HAP-1 (cell line): ENCODE results near the gene CD160.
"Not testable (repeated sequence)": the region's sequence is repeated elsewhere in the genome, so short reads cannot be mapped to it uniquely, and the experiment has no call there.

Experiments used
- DNase-seq, 2 experiments: peaks; one replicate each; pipeline ENCODE4 v3.0.0-alpha.2; 2016 to 2020; ENCODE audit warnings: low spot score in 2 of 2
- H3K27me3 ChIP-seq: fragments of 250-450 bp; sonication (Bioruptor Pico); 2 replicates; pipeline ENCODE4 v1.5.1; 2020; ENCODE audit warnings: low read depth, mild to moderate bottlenecking, moderate library complexity
- H3K36me3 ChIP-seq: fragments of 250-450 bp; sonication (Bioruptor Pico); replicated peaks from 2 replicates; pipeline ENCODE4 v1.5.1; 2020; ENCODE audit warnings: mild to moderate bottlenecking
- H3K4me1 ChIP-seq: fragments of 250-450 bp; sonication (Bioruptor Pico); 2 replicates; pipeline ENCODE4 v1.5.1; 2020; ENCODE audit warnings: mild to moderate bottlenecking
- H3K4me3 ChIP-seq: fragments of 250-450 bp; sonication (Bioruptor Pico); 2 replicates; pipeline ENCODE4 v1.5.1; 2020; ENCODE audit warnings: mild to moderate bottlenecking, moderate library complexity
- H3K9me3 ChIP-seq: fragments of 250-450 bp; sonication (Bioruptor Pico); 2 replicates; pipeline ENCODE4 v1.5.1; 2020; ENCODE audit warnings: mild to moderate bottlenecking, moderate library complexity
- in situ Hi-C: fragments of 300-500 bp; cut with MboI; formaldehyde crosslinking; loops from 3 replicates; pipeline ENCODE4 v1.14.3; 2020; ENCODE audit warnings: low sequenced_read_pairs, inconsistent platforms, mixed read lengths

Gene CD160

DNA sequence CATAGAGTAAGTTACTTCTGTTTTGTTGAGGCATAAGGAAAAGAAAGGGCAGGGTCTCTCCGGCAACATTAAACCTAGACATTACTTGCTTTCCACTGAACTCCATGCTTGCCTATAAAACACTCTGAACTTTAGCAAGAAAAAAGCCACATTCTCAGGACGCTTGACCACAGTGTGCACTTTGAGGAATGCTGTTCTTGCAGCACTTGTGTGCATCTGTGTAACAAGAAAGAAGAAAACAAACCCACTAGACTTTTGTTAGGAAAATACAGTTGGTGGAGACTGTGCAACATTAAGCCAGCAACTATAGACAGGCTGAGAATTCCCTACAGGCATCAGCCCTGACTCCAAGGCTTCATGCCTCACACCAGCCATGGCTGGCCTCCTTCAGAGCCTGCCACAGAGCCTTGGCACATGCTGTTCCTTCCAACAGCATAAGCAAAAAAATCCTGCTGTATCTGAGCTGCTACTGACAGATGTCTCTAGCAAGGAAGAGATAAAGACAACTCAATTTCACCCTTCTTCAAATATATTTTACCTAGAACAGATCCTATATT lies 17.9 kb upstream of the CD160 start:
- Histone ChIP-seq H3K36me3 (no peaks in the 10 kb centered on the region), H3K4me1 (no peaks in the 10 kb centered on the region), H3K4me3 (no peak overlapping the region), H3K27me3 (no peaks in the 10 kb centered on the region), H3K9me3 (no peaks in the 10 kb centered on the region)
- no peak for DNase-seq
- in situ Hi-C loops = no loop called here

DNA sequence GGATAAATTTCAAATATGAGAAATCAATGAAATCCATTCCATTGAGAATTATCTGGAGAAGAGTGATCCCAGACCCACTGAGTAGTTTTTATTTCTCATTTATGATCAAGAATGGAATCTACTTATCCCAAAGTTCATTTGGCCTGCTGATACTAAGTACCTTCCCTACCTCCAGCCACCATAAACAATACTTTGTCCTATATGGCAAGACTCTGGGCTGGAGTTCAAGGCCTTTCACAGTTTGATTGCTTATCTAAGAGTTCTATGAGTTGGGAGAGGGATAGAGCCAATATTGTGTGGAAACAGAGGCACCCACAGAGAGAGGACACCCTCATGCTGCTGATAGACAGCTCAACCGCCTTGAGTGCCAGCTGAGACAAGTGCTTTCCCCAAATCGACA lies 17.2 kb upstream of the CD160 start:
- Histone ChIP-seq H3K4me3 (no peak overlapping the region), H3K4me1 (no peaks in the 10 kb centered on the region), H3K9me3 (no peaks in the 10 kb centered on the region), H3K27me3 (no peaks in the 10 kb centered on the region), H3K36me3 (no peaks in the 10 kb centered on the region)
- in situ Hi-C loops = no loop called here
- no peak for DNase-seq

GRCh38 chr1:145702826-145703225 lies 16.5 kb upstream of the CD160 start:
- Histone ChIP-seq H3K9me3 (no peaks in the 10 kb centered on the region), H3K4me1 (no peaks in the 10 kb centered on the region), H3K27me3 (no peaks in the 10 kb centered on the region), H3K36me3 (no peaks in the 10 kb centered on the region), H3K4me3 (no peak overlapping the region)
- DNase-seq = no peak
- in situ Hi-C loops = no loop called here

DNA sequence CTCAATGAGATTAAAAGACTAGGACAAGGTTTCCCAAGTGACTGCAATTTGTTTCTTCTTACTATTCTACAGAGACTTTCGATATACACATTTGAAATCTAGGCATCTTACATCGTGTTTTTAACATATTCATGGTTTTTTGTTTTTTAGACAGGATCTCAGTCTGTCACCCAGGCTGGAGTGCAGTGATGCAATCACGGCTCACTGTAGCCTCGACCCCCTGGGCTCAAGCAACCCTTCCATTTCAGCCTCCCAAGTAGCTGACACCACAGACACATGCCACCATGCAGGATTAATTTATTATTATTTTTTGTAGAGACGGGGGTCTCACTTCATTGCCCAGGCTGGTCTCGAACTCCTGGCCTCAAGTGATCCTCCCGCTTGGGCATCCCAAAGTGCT lies 13.7 kb upstream of the CD160 start:
- no peak for DNase-seq
- no peaks in the 10 kb centered on the region for H3K4me1 ChIP-seq
- no peaks in the 10 kb centered on the region for H3K36me3 ChIP-seq
- in situ Hi-C loops = no loop called here
- H3K9me3 ChIP-seq = no peaks in the 10 kb centered on the region
- H3K4me3 ChIP-seq = no peak overlapping the region
- H3K27me3 ChIP-seq = no peaks in the 10 kb centered on the region

- Histone ChIP-seq H3K4me1 (no peaks in the 10 kb centered on the region), H3K9me3 (no peaks in the 10 kb centered on the region), H3K4me3 (no peak overlapping the region), H3K36me3 (no peaks in the 10 kb centered on the region), H3K27me3 (no peaks in the 10 kb centered on the region)
- DNase-seq = no peak
- in situ Hi-C loops = no loop called here
These were observed 13.1 kb upstream of the CD160 start for GRCh38 chr1:145706086-145706664.

- no peak for DNase-seq
- Histone ChIP-seq H3K4me1 (no peaks in the 10 kb centered on the region), H3K9me3 (no peaks in the 10 kb centered on the region), H3K4me3 (no peak within 1 kb of the TSS), H3K27me3 (no peaks in the 10 kb centered on the region), H3K36me3 (no peaks in the 10 kb centered on the region)
- in situ Hi-C loops = no loop called here
These were observed 12.0 kb upstream of the CD160 start, which contains the start of gene PDZK1 for GRCh38 chr1:145707183-145707867. TSS of gene PDZK1 (minus strand) at chr1:145707368. CDS start at chr1:145688021, 19,347 bp downstream.

- no peaks in the 10 kb centered on the region for H3K4me1 ChIP-seq
- DNase-seq = no peak
- in situ Hi-C loops = no loop called here
- H3K4me3 ChIP-seq = no peak overlapping the region
- H3K27me3 ChIP-seq = no peaks in the 10 kb centered on the region
- no peaks in the 10 kb centered on the region for H3K36me3 ChIP-seq
- H3K9me3 ChIP-seq = no peaks in the 10 kb centered on the region
These were observed 11.2 kb upstream of the CD160 start for GRCh38 chr1:145708063-145708462.

DNA sequence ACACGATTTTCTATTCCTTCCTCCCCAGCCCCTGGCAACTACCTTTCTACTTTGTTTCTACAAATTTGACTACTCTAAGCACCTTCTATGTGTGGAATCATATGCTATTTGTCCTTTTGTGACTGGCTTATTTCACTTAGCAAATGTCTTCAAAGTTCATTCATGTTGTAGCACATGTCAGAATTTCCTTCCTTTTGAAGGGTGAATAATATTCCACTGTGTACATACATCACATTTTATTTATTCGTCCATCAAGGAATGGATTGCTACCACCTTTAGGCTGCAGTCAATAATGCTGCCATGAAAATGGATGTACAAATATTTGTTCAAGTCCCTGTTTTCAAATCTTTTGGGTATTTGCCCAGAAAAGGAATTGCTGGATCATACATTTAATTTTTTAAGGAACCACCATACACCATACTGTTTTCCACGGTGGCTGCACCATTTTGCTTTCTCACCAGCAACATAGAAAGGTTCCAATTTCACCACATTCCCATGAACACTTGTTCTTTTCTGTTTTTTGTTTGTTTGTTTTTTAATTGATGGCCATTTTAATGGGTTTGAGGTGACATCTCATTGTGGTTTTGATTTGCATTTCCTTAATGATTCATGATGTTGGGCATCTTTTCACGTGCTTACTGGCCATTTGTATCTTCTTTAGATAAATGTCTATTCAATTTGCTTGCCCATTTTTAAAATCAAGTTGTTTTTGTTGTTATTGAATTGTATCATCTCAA lies 8.8 kb upstream of the CD160 start:
- in situ Hi-C loops = no loop called here
- H3K4me3 ChIP-seq = no peak overlapping the region
- no peaks in the 10 kb centered on the region for H3K4me1 ChIP-seq
- H3K36me3 ChIP-seq = no peaks in the 10 kb centered on the region
- no peaks in the 10 kb centered on the region for H3K9me3 ChIP-seq
- no peak for DNase-seq
- no peaks in the 10 kb centered on the region for H3K27me3 ChIP-seq

DNA sequence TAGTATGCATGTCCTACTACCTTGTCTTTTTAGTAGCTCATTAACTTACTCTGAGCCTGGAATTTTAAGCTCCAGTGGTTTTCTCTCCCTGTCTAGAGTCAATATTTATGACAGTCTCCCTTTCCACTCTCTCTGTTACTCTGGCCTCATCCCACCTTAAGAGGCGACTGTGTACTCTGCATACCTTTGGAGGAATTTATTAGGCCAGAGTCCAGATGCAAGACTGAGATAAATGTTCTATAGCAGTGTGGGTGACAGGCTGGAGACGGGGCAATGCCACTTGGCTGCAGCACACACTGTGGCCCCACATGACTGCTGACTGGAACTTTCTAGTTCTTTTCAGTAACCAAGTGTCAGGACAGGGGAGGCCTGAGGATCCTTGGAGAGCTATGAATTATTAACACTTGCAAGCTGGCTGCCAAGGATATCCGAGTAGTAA lies 8.1 kb upstream of the CD160 start:
- no peak for DNase-seq
- H3K36me3 ChIP-seq = no peaks in the 10 kb centered on the region
- in situ Hi-C loops = no loop called here
- H3K4me3 ChIP-seq = no peak overlapping the region
- H3K27me3 ChIP-seq = no peaks in the 10 kb centered on the region
- H3K9me3 ChIP-seq = no peaks in the 10 kb centered on the region
- H3K4me1 ChIP-seq = no peaks in the 10 kb centered on the region

GRCh38 chr1:145714524-145715111 lies 4.7 kb upstream of the CD160 start:
- Histone ChIP-seq H3K4me3 (no peak overlapping the region), H3K27me3 (no peaks in the 10 kb centered on the region), H3K36me3 (no peaks in the 10 kb centered on the region), H3K4me1 (no peaks in the 10 kb centered on the region), H3K9me3 (no peaks in the 10 kb centered on the region)
- DNase-seq = no peak
- in situ Hi-C loops = no loop called here

- Histone ChIP-seq H3K9me3 (no peaks in the 10 kb centered on the region), H3K36me3 (no peaks in the 10 kb centered on the region), H3K4me3 (no peak overlapping the region), H3K27me3 (no peaks in the 10 kb centered on the region), H3K4me1 (no peaks in the 10 kb centered on the region; the same call in 1 of the 2 replicates)
- in situ Hi-C loops = no loop called here
- no peak for DNase-seq
These were observed 2.5 kb upstream of the CD160 start for GRCh38 chr1:145716641-145717345.

DNA sequence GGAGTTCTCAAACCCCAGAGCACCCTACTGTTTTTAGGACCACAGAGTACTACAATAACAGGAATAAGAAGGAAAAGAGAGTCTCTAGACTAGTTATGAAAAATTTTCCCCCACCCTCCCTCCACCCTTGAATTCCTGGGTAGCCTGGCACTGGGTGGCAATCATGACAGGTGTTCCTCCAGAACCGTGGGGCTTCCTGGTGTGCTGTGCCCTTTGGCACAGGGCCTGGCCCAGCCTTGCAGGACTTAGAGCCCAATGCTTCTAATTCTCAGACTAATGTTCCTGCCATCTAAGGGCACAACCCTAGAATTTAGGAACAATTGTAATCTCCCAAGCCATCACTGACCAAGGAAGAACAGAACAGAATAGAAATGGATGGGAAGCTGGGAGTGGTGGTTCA lies 1.5 kb upstream of the CD160 start:
- no peaks in the 10 kb centered on the region for H3K9me3 ChIP-seq
- no peaks in the 10 kb centered on the region; the same call in 1 of the 2 replicates for H3K4me1 ChIP-seq
- in situ Hi-C loops = no loop called here
- H3K36me3 ChIP-seq = no peaks in the 10 kb centered on the region
- DNase-seq = no peak
- H3K27me3 ChIP-seq = no peaks in the 10 kb centered on the region
- H3K4me3 ChIP-seq = no peak overlapping the region

DNA sequence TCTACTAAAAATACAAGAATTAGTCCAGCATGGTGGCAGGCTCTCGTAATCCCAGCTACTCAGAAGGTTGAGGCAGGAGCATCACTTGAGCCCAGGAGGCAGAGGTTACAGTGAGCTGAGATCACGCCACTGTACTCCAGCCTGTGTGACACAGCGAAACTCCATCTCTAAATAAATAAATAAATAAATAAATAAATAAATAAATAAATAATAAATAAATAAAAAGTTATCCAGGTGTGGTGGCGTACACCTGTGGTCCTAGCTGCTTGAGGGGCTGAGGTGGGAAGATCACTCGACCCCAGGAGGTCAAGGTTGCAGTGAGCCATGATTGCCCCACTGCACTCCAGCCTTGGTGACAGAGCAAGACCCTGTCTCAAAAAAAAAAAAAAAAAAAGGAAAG lies 834 bp upstream of the CD160 start:
- H3K27me3 ChIP-seq, H3K4me3 ChIP-seq, H3K4me1 ChIP-seq, in situ Hi-C loops, DNase-seq, H3K36me3 ChIP-seq, H3K9me3 ChIP-seq: not testable (repeated sequence)
